Heart left ventricle (tissue), 13 donors: Measurements from ENCODE around the gene CFAP299.

Source experiments
- CTCF ChIP-seq, 12 donors: fragments of 200-600 bp; sonication (generic) in 4 of 12; IDR thresholded peaks; one replicate each; pipeline versions ENCODE4 v1.5.0 to v1.8.0; 2018 to 2022; ENCODE audit warnings: antibody characterized with exemption in 12 of 12, mild to moderate bottlenecking in 5 of 12
- POLR2A ChIP-seq, 2 donors: fragments of 450-650 bp; IDR thresholded peaks; one replicate each; pipeline ENCODE4 v1.6.1; 2017; ENCODE audit warnings: antibody characterized with exemption in 2 of 2, mild to moderate bottlenecking in 2 of 2, moderate library complexity in 2 of 2
- donor health status: ischemic (EF 13 %, LVEDD 7.1; RV severe dilation, severe dysfunction).
- donor health status: DM: no; HTN: yes; CAD: no.
- donor health status: DM: no; HTN: no; CAD: no.
- donor health status: ischemic (EF 25% LVEDD 6.9; RV normal size, moderate dysfunction).
- donor health status: ischemic (EF 25% LVEDD 5.7; RV mildly dilated, moderate dysfunction).
- donor health status: ischemic (EF 35%, LVEDD 5.7; RV mildly dilated, moderate dysfunction).
- donor health status: nonischemic (EF 11% LVEDD 7.7; RV severe dilation, severe dysfunction).
- donor health status: DM: yes; HTN: yes; CAD: no.
- donor health status: PGD.
- donor health status: ischemic (EF 29% LVEDD 5.4; RV normal size, mild dysfunction).
- donor health status: nonischemic (EF 23%, LVEDD 6.1; RV moderate dilation, normal function).

DNA sequence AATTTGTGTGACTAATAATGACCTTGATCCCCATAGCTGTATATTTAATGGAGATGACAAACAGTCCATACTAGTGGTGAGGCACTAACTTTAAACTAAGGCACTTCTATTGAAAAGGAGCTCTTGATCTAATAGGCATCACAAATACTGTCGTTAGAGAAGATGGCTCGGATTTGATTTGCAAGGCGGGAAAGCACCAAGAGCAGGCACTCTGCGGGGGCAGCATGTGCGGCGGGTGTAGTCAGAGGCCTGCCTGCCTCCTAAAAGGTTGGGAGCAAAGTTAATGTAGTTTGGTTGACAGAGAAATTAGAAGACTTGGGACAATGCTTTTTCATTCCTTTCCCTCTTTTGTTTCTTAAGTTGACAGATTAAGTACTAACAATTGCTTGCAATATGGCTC lies 278.8 kb downstream of the CFAP299 start:
- no peak for TF ChIP-seq POLR2A (IDR thresholded peaks at IDR 0.05)
- TF ChIP-seq CTCF (IDR thresholded peaks at IDR 0.05), result no peak
